HG02938 (cell line): ENCODE results near the gene IFIT3.

Experiments
- ATAC-seq: cut with Tn5 transposase; IDR thresholded peaks from one replicate; pipeline ENCODE4 v1.9.1; 2021; ENCODE audit warnings: mild to moderate bottlenecking, moderate library complexity; ENCODE audit not compliant: unreplicated experiment

IFIT3 gene

GRCh38 chr10:89384474-89385340, 56.9 kb downstream of the IFIT3 start:
- ATAC-seq: no peak

DNA sequence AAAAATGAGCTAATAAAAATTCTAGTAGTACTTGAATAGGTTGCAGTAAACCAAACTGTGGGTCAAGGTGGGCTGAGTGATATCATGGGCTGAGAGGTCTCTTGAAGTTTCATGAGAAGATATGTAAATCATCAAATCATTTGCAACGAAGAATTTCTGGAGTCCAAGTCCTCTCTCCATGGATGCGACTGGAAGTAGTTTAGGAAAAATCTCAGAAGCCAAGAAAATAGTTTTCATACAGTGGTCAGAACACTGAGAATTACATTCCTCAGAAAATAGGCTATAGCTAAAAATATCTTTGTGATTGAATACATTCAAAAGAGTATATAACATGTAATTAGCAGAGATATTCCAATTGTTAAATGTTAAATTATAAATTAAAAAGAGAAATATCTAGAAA, 61.0 kb downstream of the IFIT3 start:
- ATAC-seq: no peak

DNA sequence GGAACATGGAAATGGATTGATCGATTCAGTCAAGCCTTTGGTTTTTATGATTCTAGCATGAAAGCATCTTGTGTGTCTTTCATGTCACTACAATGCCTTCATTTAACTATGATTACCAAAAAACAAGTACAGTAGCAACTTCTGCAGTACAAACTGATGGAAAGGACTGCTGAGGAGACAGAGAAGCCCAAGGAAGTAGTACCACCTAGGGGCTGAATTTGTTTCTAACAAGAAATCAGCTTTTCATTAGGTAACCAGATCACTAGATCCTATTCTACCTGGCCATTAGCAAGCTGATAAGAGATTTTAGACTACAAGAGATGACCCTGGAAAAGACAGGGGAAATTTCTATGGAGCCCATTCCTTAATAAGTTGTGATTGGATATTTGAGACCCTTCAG, 61.5 kb downstream of the IFIT3 start:
- ATAC-seq: no peak
